WERI-Rb-1 (cell line): Measurements from ENCODE around the gene HOXA7.

Experiments
- DNase-seq: peaks from one replicate; pipeline ENCODE4 v3.0.0-alpha.2; 2020
- H3K27ac ChIP-seq: fragments of 250-450 bp; sonication (Bioruptor Pico); 2 replicates; pipeline ENCODE4 v1.5.1; 2020; ENCODE audit warnings: mild to moderate bottlenecking, moderate library complexity
- H3K27me3 ChIP-seq: fragments of 250-450 bp; sonication (Bioruptor Pico); 2 replicates; pipeline ENCODE4 v1.5.1; 2021; ENCODE audit warnings: mild to moderate bottlenecking, low read depth, moderate library complexity; ENCODE audit not compliant: insufficient read depth, severe bottlenecking
- H3K36me3 ChIP-seq: fragments of 250-450 bp; sonication (Bioruptor Pico); 2 replicates; pipeline ENCODE4 v1.5.1; 2020; ENCODE audit warnings: mild to moderate bottlenecking, moderate library complexity
- H3K4me3 ChIP-seq: 2 replicates; pipeline ENCODE4 v1.5.1; 2011; ENCODE audit warnings: low read depth, mild to moderate bottlenecking, control low read depth, low read length
- H3K9me3 ChIP-seq: fragments of 250-450 bp; sonication (Bioruptor Pico); 2 replicates; pipeline ENCODE4 v1.5.1; 2021; ENCODE audit warnings: mild to moderate bottlenecking, moderate library complexity; ENCODE audit not compliant: severe bottlenecking
- CTCF ChIP-seq: IDR thresholded peaks from 2 replicates; pipeline ENCODE4 v1.5.1; 2011; ENCODE audit warnings: low read depth, mild to moderate bottlenecking, control low read depth, inconsistent platforms, low read length

The HOXA7 gene

DNA sequence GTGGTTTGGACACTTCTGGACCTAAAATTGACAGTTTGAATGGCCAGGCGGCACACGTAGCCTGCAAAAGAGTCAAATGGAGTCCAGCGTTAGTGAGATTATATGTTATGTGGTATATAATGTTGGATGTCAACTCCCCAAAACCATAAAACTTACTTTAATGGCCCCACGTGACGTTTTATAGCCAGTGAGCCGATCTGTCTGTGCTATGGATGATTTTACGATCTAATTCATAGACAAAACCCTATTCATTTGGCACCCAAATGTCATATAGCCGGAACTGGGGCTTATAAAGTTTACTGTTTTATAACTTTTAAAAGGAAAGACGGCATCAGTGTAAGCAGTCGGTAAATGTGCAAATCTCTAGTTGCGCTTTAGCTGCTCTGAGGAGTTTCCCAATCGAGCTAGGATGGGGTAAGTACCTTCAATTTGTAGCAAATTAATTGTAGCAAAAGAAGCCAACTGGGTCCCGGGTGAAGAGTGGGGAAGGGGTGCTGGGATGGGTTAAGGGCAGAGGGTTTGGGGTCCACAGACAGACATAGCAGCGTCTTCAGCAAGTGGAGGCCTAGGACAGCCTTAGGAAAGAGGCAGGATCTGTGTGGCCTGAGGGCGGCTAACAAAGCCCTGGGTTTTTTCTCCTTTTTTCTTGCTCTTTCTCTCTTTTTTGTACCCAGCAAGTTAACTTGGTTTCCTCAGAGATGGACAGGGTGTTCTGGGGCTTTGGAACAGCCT lies 16.2 kb downstream of the HOXA7 start:
- H3K36me3 ChIP-seq = no peaks in the 10 kb centered on the region
- H3K9me3 ChIP-seq = no peaks in the 10 kb centered on the region
- no peak overlapping the region for H3K27ac ChIP-seq
- peaks cover 58% of the 10 kb centered on the region for H3K27me3 ChIP-seq
- TF ChIP-seq CTCF = no peak
- no peak overlapping the region for H3K4me3 ChIP-seq
- DNase-seq = no peak

GRCh38 chr7:27139334-27140125 lies 16.9 kb downstream of the HOXA7 start:
- Histone ChIP-seq H3K9me3 (no peaks in the 10 kb centered on the region), H3K4me3 (no peak overlapping the region), H3K27me3 (peaks cover 54% of the 10 kb centered on the region), H3K36me3 (no peaks in the 10 kb centered on the region), H3K27ac (no peak overlapping the region)
- no peak for DNase-seq
- no peak for TF ChIP-seq CTCF

DNA sequence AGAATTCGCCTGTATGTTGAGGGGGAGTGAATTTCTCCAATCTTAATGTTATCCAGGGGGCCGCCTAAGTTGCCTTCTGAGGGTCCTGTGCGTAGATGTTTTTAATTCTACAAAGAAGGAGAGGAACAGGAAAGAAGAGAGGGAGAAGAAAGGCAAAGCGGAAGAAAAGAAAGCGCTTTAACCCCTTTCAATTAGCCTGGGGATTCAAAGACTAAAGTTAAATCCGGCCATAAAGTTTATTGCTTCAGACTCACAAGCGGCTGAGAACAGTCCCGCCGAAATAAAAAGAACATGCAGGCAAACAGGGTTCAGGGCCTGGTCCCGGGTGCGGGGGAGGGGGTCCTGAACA lies 17.5 kb downstream of the HOXA7 start:
- H3K4me3 ChIP-seq = no peak overlapping the region

GRCh38 chr7:27138472-27138871 lies 18.0 kb downstream of the HOXA7 start:
- DNase-seq = no peak
- H3K4me3 ChIP-seq = no peak overlapping the region
- no peaks in the 10 kb centered on the region for H3K36me3 ChIP-seq
- TF ChIP-seq CTCF = no peak
- no peak overlapping the region for H3K27ac ChIP-seq
- H3K9me3 ChIP-seq = no peaks in the 10 kb centered on the region
- H3K27me3 ChIP-seq = peaks cover 56% of the 10 kb centered on the region

More for the DNA sequence above, 17.5 kb downstream of the HOXA7 start:
- Histone ChIP-seq H3K27ac (no peak overlapping the region), H3K36me3 (no peaks in the 10 kb centered on the region), H3K9me3 (no peaks in the 10 kb centered on the region), H3K27me3 (peaks cover 54% of the 10 kb centered on the region)
- TF ChIP-seq CTCF = no peak
- no peak for DNase-seq

- H3K4me3 ChIP-seq = no peak overlapping the region
- H3K27me3 ChIP-seq = peaks cover 50% of the 10 kb centered on the region
- no peak for DNase-seq
- H3K27ac ChIP-seq = no peak overlapping the region
- TF ChIP-seq CTCF = no peak
- H3K9me3 ChIP-seq = no peaks in the 10 kb centered on the region
- H3K36me3 ChIP-seq = no peaks in the 10 kb centered on the region
Measured at GRCh38 chr7:27137640-27138315, 18.7 kb downstream of the HOXA7 start.
